T-cell (primary cell): ENCODE measurements around the gene SORBS1. TPM values are rescaled to one million over a fixed set of nuclear protein-coding genes. Genes with fewer than 3 reads are reported as not detected.

Source experiments
- ATAC-seq, 4 experiments: fragments of 200-7000 bp in 3 of 4; fragments of 150-1000 bp in 1 of 4; cut with Tn5 transposase; replicated peaks in 1 of 4; 1 replicate in 3 of 4; 2 replicates in 1 of 4; pipeline ENCODE4 v1.10.0; 2021; ENCODE audit warnings: moderate library complexity in 3 of 4, mild to moderate bottlenecking in 2 of 4, moderate number of reproducible peaks in 1 of 4
- CTCF ChIA-PET, 2 donors: fragments of 300-600 bp; sonication (Branson Sonifier 250); formaldehyde crosslinking; loops; one replicate each; lab custom pipeline; 2022; ENCODE audit warnings: antibody characterized with exemption in 2 of 2; lab: Charles Lee
- POLR2A ChIA-PET, 2 donors: fragments of 300-600 bp; sonication (Branson Sonifier 250); formaldehyde crosslinking; loops; one replicate each; lab custom pipeline; 2022; ENCODE audit warnings: antibody characterized with exemption in 2 of 2; lab: Charles Lee
- DNase-seq, 35 experiments: peaks; one replicate each; pipeline versions ENCODE4 v3.0.0 to v3.0.0-alpha.2; 2013 to 2023
- H3K27ac ChIP-seq: one replicate; pipeline ENCODE4 v1.5.1; 2013; ENCODE audit warnings: low read length
- H3K27me3 ChIP-seq, 2 experiments: replicated peaks in 1 of 2; 1 replicate in 1 of 2; 2 replicates in 1 of 2; pipeline versions ENCODE4 v1.6.1 to v1.7.0; 2013; ENCODE audit warnings: low read length in 1 of 2, mixed read lengths in 1 of 2; ENCODE audit not compliant: control insufficient read depth in 2 of 2, insufficient read depth in 2 of 2; ENCODE audit errors: extremely low read depth in 1 of 2
- H3K36me3 ChIP-seq, 2 donors: 1 replicate in 1 of 2; 2 replicates in 1 of 2; pipeline versions ENCODE4 v1.6.1 to v1.7.0; 2013; ENCODE audit warnings: low read length in 1 of 2; ENCODE audit not compliant: control insufficient read depth in 2 of 2, insufficient read depth in 1 of 2; ENCODE audit errors: extremely low read depth in 1 of 2
- H3K4me1 ChIP-seq, 2 experiments: 1 replicate in 1 of 2; 2 replicates in 1 of 2; pipeline versions ENCODE4 v1.6.1 to v1.7.0; 2013; ENCODE audit warnings: low read length in 2 of 2, mixed read lengths in 1 of 2; ENCODE audit not compliant: insufficient read depth in 2 of 2, control insufficient read depth in 1 of 2; ENCODE audit errors: extremely low read depth in 1 of 2
- H3K4me3 ChIP-seq, 2 donors: 1 replicate in 1 of 2; 2 replicates in 1 of 2; pipeline versions ENCODE4 v1.5.1 to v1.7.0; 2013; ENCODE audit warnings: mild to moderate bottlenecking in 2 of 2, low read length in 1 of 2, moderate library complexity in 1 of 2; ENCODE audit not compliant: control insufficient read depth in 1 of 2; ENCODE audit errors: extremely low read depth in 1 of 2
- H3K9me3 ChIP-seq: 2 replicates; pipeline ENCODE4 v1.7.0; 2013
- H3K27ac Mint-ChIP-seq, 2 donors: one replicate each; pipeline ENCODE4 v1.8.0; 2020 to 2021; ENCODE audit warnings: mild to moderate bottlenecking in 2 of 2, mixed read lengths in 2 of 2
- H3K27me3 Mint-ChIP-seq, 2 donors: one replicate each; pipeline ENCODE4 v1.8.0; 2021 to 2022; ENCODE audit warnings: mixed read lengths in 2 of 2
- H3K36me3 Mint-ChIP-seq: one replicate; pipeline ENCODE4 v1.8.0; 2021; ENCODE audit warnings: mixed read lengths
- H3K4me1 Mint-ChIP-seq, 3 donors: one replicate each; pipeline ENCODE4 v1.8.0; 2020 to 2022; ENCODE audit warnings: mixed read lengths in 3 of 3, mild to moderate bottlenecking in 1 of 3
- H3K4me3 Mint-ChIP-seq, 3 donors: one replicate each; pipeline ENCODE4 v1.8.0; 2020 to 2022; ENCODE audit warnings: mild to moderate bottlenecking in 3 of 3, mixed read lengths in 3 of 3, moderate library complexity in 3 of 3
- H3K9me3 Mint-ChIP-seq, 3 donors: one replicate each; pipeline ENCODE4 v1.8.0; 2020 to 2022; ENCODE audit warnings: mixed read lengths in 3 of 3
- WGBS: methylation state at CpG from one replicate; pipeline ENCODE4 v1.1.5; 2013; ENCODE audit warnings: missing lambda C conversion rate; ENCODE audit not compliant: insufficient coverage; 5-methylcytosine and 5-hydroxymethylcytosine counted together
- total RNA-seq, 35 experiments: library from RNA in 6 of 35; stranded (reverse) in 6 of 35; fragments of 120-200 nt in 1 of 35; gene quantifications; one replicate each; pipeline versions ENCODE4 v1.2.1 to v1.2.4 and lab custom pipeline; 2013 to 2026

SORBS1 gene
- total RNA-seq, 5 donors from 2014 or later (not counting 1 experiment from before 2014, with no cell fraction given), result 0.98 to 2.4 (median 1.8) TPM

DNA sequence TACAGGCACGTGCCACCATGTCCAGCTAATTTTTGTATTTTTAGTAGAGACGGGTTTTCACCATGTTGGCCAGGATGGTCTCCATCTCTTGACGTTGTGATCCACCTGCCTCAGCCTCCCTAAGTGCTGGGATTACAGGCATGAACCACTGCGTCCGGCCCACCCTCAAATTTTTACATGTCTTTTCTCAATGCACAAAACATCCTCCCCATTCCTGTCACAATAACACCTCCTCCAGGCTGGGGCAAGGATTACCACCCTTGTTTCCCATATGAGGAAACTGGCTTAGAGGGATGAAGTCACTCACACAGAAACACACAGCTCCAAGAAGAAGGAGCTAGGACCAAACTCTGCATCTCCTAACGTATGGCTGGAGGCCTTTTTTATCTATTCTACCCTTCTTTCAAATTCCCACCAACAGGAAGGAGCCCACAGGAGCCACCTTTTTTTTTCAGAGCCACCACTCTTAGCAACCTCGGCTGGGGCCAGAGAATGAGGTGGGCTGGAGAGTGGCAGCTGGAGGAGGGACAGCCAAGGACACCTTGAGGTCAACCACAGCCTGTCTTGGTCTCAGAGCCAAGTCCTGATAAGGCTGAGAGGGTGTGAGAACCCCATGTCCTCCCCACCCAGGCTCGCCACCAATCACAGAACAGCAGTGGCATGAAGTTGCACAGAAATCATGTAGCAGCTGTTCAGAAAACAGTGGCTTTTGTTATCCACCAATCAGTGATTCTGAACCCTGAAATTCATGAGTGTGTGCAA is 157.3 kb downstream of the SORBS1 start:
- Histone ChIP-seq H3K27ac (no peak overlapping the region), H3K4me3 (no peak overlapping the region), H3K27me3 (peaks cover 0 to 10% of the 10 kb centered on the region in 2 experiments), H3K36me3 (no peaks in the 10 kb centered on the region), H3K4me1 (no peaks in the 10 kb centered on the region), H3K9me3 (no peaks in the 10 kb centered on the region)
- DNase-seq (no peak), ATAC-seq (no peak)
- WGBS, result 80% methylated on average over 3 of the region's 8 CpGs
- Mint-ChIP-seq H3K4me3 (no peak overlapping the region), H3K4me1 (no peaks in the 10 kb centered on the region), H3K9me3 (no peaks in the 10 kb centered on the region), H3K36me3 (peaks cover 1% of the 10 kb centered on the region), H3K27ac (no peak overlapping the region), H3K27me3 (peaks cover 0 to 7% of the 10 kb centered on the region in 2 donors)
- POLR2A ChIA-PET, result interaction anchor here in 1 of 2 donors (0.5 kb wide), 1 partner anchor 25 kb away, joined by 6 read pairs; no protein-coding TSS in a partner anchor
- CTCF ChIA-PET, result no interaction called here

DNA sequence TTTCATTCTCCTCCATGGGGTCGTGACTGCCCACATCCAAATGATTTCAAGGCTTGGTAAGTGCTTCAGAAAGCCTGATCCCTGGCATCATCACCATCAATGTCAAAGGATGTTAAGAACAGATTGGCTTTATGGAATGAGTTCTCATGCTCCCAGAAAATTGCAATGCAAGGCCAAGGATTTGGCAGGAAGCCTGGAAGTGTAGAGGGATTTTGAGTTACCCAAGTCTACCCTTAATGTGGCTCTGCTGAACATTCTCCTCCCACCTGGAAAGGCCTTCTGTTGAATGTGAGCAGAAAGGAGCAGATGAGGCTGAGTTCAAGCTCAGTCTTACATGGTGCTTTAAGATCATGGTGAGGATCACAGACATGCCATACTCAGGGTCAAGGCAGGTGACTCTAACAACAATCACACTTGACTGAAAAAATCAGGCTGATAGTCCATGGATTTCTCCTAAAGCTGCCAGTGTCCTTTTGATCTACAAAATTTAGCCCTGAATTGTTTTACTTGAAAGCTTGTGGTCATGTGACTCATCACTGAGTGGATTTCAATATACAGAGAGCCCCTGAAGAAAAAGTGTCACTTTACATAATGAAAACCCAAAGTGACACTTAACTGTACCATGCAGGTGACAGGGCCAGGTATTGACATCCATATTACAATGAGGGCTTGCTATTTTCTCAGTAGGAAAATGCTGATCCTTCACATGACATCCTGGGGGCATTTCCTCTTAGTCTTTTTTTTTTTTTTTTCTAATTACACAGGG is 159.3 kb downstream of the SORBS1 start:
- Histone ChIP-seq H3K4me3 (no peak overlapping the region), H3K9me3 (no peaks in the 10 kb centered on the region), H3K4me1 (no peaks in the 10 kb centered on the region), H3K27ac (no peak overlapping the region), H3K36me3 (no peaks in the 10 kb centered on the region), H3K27me3 (peaks cover 0 to 7% of the 10 kb centered on the region in 2 experiments)
- POLR2A ChIA-PET, result no interaction called here
- H3K27me3 Mint-ChIP-seq, result peaks cover 0 to 7% of the 10 kb centered on the region in 2 donors
- H3K9me3 Mint-ChIP-seq, result no peaks in the 10 kb centered on the region
- WGBS, result no CpG with 5 or more reads among the region's 1 CpG
- DNase-seq, result no peak
- H3K4me1 Mint-ChIP-seq, result no peaks in the 10 kb centered on the region
- H3K36me3 Mint-ChIP-seq, result peaks cover 16% of the 10 kb centered on the region
- CTCF ChIA-PET, result interaction anchor here in 1 of 2 donors (0.7 kb wide), 1 partner anchor 17 kb away, joined by 3 read pairs; no protein-coding TSS in a partner anchor
- no peak for ATAC-seq
- no peak overlapping the region for H3K4me3 Mint-ChIP-seq
- H3K27ac Mint-ChIP-seq, result no peak overlapping the region

DNA sequence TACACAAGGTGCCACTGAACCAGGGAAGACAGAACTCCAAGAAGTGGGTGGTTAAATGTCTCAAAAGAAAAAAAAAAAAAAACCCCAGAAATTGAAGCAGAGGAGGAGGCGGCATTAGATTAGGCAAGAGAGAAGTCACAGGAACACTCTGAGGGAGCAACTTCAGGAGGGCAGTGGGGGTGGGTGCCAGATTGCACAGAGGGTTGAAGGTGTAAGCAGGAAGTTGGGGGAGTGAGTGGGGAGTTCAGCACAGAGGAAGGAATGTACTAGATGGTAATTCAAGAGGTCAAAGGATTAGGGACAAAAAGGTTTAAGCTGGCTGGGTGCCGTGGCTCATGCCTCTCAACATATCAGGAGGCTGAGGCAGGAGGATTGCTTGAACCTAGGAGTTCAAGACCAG is 160.4 kb downstream of the SORBS1 start:
- Mint-ChIP-seq H3K27ac (no peak overlapping the region), H3K4me3 (no peak overlapping the region), H3K9me3 (no peaks in the 10 kb centered on the region), H3K36me3 (peaks cover 20% of the 10 kb centered on the region), H3K4me1 (no peaks in the 10 kb centered on the region), H3K27me3 (peaks cover 0 to 7% of the 10 kb centered on the region in 2 donors)
- 40% methylated on average over 1 of the region's 2 CpGs for WGBS
- Histone ChIP-seq H3K27ac (no peak overlapping the region), H3K4me1 (no peaks in the 10 kb centered on the region), H3K9me3 (no peaks in the 10 kb centered on the region), H3K4me3 (no peak overlapping the region), H3K27me3 (peaks cover 0 to 7% of the 10 kb centered on the region in 2 experiments), H3K36me3 (no peaks in the 10 kb centered on the region)
- ChIA-PET POLR2A (no interaction called here), CTCF (no interaction called here)
- no peak for ATAC-seq
- DNase-seq, result no peak

DNA sequence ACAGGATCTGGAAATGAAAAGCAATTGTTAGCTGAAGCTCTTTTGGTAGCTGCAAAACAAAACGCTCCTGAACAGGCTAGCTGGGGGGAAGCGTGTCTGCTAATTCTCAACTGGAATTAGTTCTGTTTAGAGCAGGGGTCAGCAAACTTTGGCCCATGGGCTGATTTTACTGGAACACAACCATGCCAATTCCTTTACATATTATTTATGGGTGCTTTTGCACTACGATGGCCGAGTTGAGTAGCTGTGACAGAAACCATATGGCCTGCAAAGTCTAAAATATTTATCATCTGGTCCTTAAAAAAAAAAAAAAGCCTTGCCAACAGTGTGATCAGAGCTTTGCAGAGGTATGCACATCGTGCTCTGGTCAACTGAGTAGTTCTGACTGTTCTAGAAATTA is 162.0 kb downstream of the SORBS1 start:
- Mint-ChIP-seq H3K27me3 (peaks cover 0 to 7% of the 10 kb centered on the region in 2 donors), H3K9me3 (no peaks in the 10 kb centered on the region), H3K36me3 (peaks cover 20% of the 10 kb centered on the region), H3K4me3 (no peak overlapping the region), H3K4me1 (no peaks in the 10 kb centered on the region), H3K27ac (no peak overlapping the region)
- Histone ChIP-seq H3K27me3 (peaks cover 0 to 4% of the 10 kb centered on the region in 2 experiments), H3K4me3 (no peak overlapping the region), H3K27ac (no peak overlapping the region), H3K36me3 (no peaks in the 10 kb centered on the region), H3K9me3 (no peaks in the 10 kb centered on the region), H3K4me1 (no peaks in the 10 kb centered on the region)
- ChIA-PET CTCF (no interaction called here), POLR2A (no interaction called here)
- 93% methylated on average over 2 of the region's 5 CpGs for WGBS
- no peak for ATAC-seq
- DNase-seq, result no peak

DNA sequence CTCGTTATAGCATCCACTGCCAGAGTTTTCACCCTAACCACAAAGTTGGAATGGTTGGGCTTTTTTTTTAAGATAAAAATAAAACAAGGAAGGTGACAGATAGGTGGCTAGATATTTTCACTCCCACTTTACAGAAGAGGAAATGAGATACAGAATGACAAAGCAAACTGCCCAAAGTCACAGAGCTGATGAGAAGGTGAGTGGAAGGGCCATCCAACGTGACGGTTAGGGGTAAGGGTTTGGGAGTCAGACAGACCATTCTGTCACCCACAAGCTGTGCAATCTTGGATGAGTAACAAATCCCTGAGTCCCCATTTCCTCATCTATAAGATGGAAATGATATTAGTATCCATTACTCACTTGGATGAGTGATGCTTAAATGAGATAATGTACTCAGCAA is 163.4 kb downstream of the SORBS1 start:
- DNase-seq, result no peak
- Histone ChIP-seq H3K4me1 (no peaks in the 10 kb centered on the region), H3K36me3 (no peaks in the 10 kb centered on the region), H3K27ac (no peak overlapping the region), H3K9me3 (no peaks in the 10 kb centered on the region), H3K27me3 (peaks cover 0 to 3% of the 10 kb centered on the region in 2 experiments), H3K4me3 (no peak overlapping the region)
- Mint-ChIP-seq H3K36me3 (peaks cover 20% of the 10 kb centered on the region), H3K27me3 (peaks cover 0 to 3% of the 10 kb centered on the region in 2 donors), H3K4me3 (no peak overlapping the region), H3K27ac (no peak overlapping the region), H3K4me1 (no peaks in the 10 kb centered on the region), H3K9me3 (no peaks in the 10 kb centered on the region)
- WGBS, result no CpG with 5 or more reads among the region's 3 CpGs
- no peak for ATAC-seq
- ChIA-PET CTCF (interaction anchor here in 1 of 2 donors (0.5 kb wide), 1 partner anchor 19 kb away, joined by 7 read pairs; no protein-coding TSS in a partner anchor), POLR2A (no interaction called here)

DNA sequence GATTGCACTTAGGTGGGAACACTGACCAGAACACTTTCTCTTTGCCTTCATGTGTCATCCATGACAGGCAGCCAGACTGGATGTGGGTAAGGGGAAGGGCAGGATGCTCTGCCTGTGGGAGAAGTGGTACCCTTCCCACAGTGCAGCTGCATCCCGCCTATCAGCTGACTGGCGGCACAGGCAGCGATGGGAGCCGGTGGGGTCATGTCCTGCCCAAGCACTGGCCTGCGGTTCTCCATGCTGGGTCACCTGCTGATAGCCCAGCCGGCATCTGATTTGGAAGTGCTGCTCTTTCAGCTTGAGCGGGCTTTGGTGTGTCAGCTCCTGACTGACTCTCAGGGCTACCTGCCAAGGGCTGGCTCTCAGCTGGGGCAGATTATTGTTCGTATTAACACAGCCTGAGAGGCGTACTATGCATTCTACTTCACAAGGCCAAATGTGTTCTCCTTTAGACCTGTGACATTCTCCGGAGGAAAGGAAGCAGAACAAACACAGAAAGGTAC is 165.2 kb downstream of the SORBS1 start:
- no peaks in the 10 kb centered on the region for H3K9me3 ChIP-seq
- no peaks in the 10 kb centered on the region for H3K4me1 ChIP-seq
- ChIA-PET CTCF (interaction anchor here in 1 of 2 donors (1.0 kb wide), 1 partner anchor 22 kb away, joined by 4 read pairs; no protein-coding TSS in a partner anchor), POLR2A (no interaction called here)
- no peak overlapping the region for H3K27ac ChIP-seq
- Mint-ChIP-seq H3K4me1 (no peaks in the 10 kb centered on the region), H3K4me3 (no peak overlapping the region), H3K36me3 (peaks cover 20% of the 10 kb centered on the region), H3K27ac (no peak overlapping the region), H3K9me3 (no peaks in the 10 kb centered on the region), H3K27me3 (peaks cover 0 to 3% of the 10 kb centered on the region in 2 donors)
- no peak overlapping the region for H3K4me3 ChIP-seq
- H3K27me3 ChIP-seq, result peaks cover 0 to 5% of the 10 kb centered on the region in 2 experiments
- ATAC-seq, result no peak
- WGBS, result 90% methylated on average over 10 of the region's 10 CpGs
- DNase-seq, result no peak
- H3K36me3 ChIP-seq, result no peaks in the 10 kb centered on the region
